Heart right ventricle (tissue), 16 donors: ENCODE results near the gene PLA2G4C. TPM values are rescaled to one million over a fixed set of nuclear protein-coding genes. Genes with fewer than 3 reads are reported as not detected.
"Not testable (repeated sequence)": the region's sequence is repeated elsewhere in the genome, so short reads cannot be mapped to it uniquely, and the experiment has no call there.

ENCODE experiments used
- ATAC-seq, 8 donors: fragments of 200-7000 bp; cut with Tn5 transposase; one replicate each; pipeline ENCODE4 v1.9.1; 2020; ENCODE audit warnings: mild to moderate bottlenecking in 8 of 8, moderate library complexity in 8 of 8, moderate number of reproducible peaks in 1 of 8
- DNase-seq, 2 donors: peaks; one replicate each; pipeline ENCODE4 v3.0.0-alpha.2; 2020
- H3K27ac ChIP-seq, 10 donors: fragments of 200-600 bp; sonication (generic) in 2 of 10; one replicate each; pipeline versions ENCODE4 v1.5.0 to v1.8.0; 2020 to 2022; ENCODE audit warnings: mild to moderate bottlenecking in 3 of 10
- H3K27me3 ChIP-seq, 7 donors: fragments of 200-600 bp; one replicate each; pipeline ENCODE4 v1.8.0; 2021 to 2022; ENCODE audit warnings: mild to moderate bottlenecking in 2 of 7
- H3K36me3 ChIP-seq, 9 donors: fragments of 200-600 bp; sonication (generic) in 1 of 9; one replicate each; pipeline versions ENCODE4 v1.5.0 to v1.8.0; 2020 to 2022; ENCODE audit warnings: mild to moderate bottlenecking in 2 of 9
- H3K4me1 ChIP-seq, 9 donors: fragments of 200-600 bp; sonication (generic) in 1 of 9; one replicate each; pipeline versions ENCODE4 v1.5.0 to v1.8.0; 2020 to 2022; ENCODE audit warnings: mild to moderate bottlenecking in 4 of 9
- H3K4me3 ChIP-seq, 10 donors: fragments of 200-600 bp; sonication (generic) in 2 of 10; one replicate each; pipeline versions ENCODE4 v1.5.0 to v1.8.0; 2020 to 2022; ENCODE audit warnings: mild to moderate bottlenecking in 7 of 10, moderate library complexity in 2 of 10
- H3K9me3 ChIP-seq, 11 donors: fragments of 200-600 bp in 10 of 11; sonication (generic) in 2 of 11; one replicate each; pipeline versions ENCODE4 v1.5.0 to v1.8.0; 2013 to 2022; ENCODE audit warnings: mild to moderate bottlenecking in 2 of 11, control low read depth in 1 of 11, moderate library complexity in 1 of 11
- WGBS, 2 donors: extraction: QIAGEN DNeasy Blood & Tissue Kit; methylation state at CpG; one replicate each; pipeline ENCODE4 v1.1.7; 2013; ENCODE audit warnings: inconsistent platforms in 1 of 2; 5-methylcytosine and 5-hydroxymethylcytosine counted together
- intact Hi-C, 10 donors: fragments of 100-400 bp; cut with DNase I; formaldehyde crosslinking; loops; one replicate each; pipeline versions ENCODE4 v1.11.1 to v1.14.2; 2022
- polyA plus RNA-seq, 2 donors: library from polyadenylated mRNA; stranded (reverse); fragments of 200-250 nt; gene quantifications; one replicate each; pipeline ENCODE4 v1.2.3, GENCODE V29; 2013
- total RNA-seq, 10 donors: library from RNA; stranded (reverse); fragmentation: NEBNext Ultra II Directional in 3 of 10; extraction: Animal tissue kit (Norgen Biotek cat#: 25700) in 3 of 10; gene quantifications; one replicate each; pipeline versions ENCODE4 v1.2.1 to v1.2.4, GENCODE V29; 2021 to 2023
- TF ChIP-seq, protein P1 (sequence below), 9 donors: fragments of 200-600 bp; sonication (generic) in 2 of 9; IDR thresholded peaks; one replicate each; pipeline versions ENCODE4 v1.5.0 to v1.8.0; 2021 to 2022; ENCODE audit warnings: antibody characterized with exemption in 9 of 9, mild to moderate bottlenecking in 5 of 9, moderate library complexity in 1 of 9
- donor health status: Arrhythmogenic right ventricular cardiomyopathy.
- donor health status: ischemic (EF 13 %, LVEDD 7.1; RV severe dilation, severe dysfunction).
- donor health status: healthy with polysubstance abuse.
- donor health status: DM: no; HTN: yes; CAD: no.
- donor health status: DM: no; HTN: no; CAD: no.
- donor health status: ischemic (EF 25% LVEDD 6.9; RV normal size, moderate dysfunction).
- donor health status: ischemic (EF 25% LVEDD 5.7; RV mildly dilated, moderate dysfunction).
- donor health status: healthy.
- donor health status: DM: yes; HTN: yes; CAD: no.
- donor health status: Ischemic cardiomyopathy.
- donor health status: ischemic (EF 35%, LVEDD 5.7; RV mildly dilated, moderate dysfunction).
- donor health status: nonischemic (EF 11% LVEDD 7.7; RV severe dilation, severe dysfunction).
- donor health status: DM: yes; HTN: yes; CAD: no.
- donor health status: PGD.
- donor health status: ischemic (EF 29% LVEDD 5.4; RV normal size, mild dysfunction).
- donor health status: nonischemic (EF 23%, LVEDD 6.1; RV moderate dilation, normal function).

PLA2G4C gene
- total and polyA plus RNA-seq, 12 donors: 15.0 to 71.2 (median 46.3) TPM

DNA sequence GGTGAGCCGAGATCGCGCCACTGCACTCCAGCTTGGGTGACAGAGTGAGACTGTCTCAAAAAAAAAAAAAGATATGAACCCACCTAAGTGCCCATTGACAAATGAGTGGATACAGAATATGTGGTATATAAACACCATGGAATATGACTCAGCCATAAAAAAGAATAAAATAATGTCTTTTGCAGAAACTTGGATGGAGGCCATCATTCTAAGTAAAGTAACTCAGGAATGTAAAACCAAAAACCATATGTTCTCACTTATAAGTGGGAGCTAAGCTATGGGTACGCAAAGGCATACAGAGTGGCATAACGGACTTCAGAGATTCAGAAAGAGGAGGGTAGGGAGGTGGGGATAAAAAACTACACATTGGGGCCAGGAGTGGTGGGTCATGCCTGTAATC is 29.5 kb downstream of the PLA2G4C start:
- no peak overlapping the region for H3K4me3 ChIP-seq
- no peak for DNase-seq
- 91 to 92% methylated on average over 5 of the region's 5 CpGs for WGBS, 2 donors
- TF ChIP-seq, protein P1, sequence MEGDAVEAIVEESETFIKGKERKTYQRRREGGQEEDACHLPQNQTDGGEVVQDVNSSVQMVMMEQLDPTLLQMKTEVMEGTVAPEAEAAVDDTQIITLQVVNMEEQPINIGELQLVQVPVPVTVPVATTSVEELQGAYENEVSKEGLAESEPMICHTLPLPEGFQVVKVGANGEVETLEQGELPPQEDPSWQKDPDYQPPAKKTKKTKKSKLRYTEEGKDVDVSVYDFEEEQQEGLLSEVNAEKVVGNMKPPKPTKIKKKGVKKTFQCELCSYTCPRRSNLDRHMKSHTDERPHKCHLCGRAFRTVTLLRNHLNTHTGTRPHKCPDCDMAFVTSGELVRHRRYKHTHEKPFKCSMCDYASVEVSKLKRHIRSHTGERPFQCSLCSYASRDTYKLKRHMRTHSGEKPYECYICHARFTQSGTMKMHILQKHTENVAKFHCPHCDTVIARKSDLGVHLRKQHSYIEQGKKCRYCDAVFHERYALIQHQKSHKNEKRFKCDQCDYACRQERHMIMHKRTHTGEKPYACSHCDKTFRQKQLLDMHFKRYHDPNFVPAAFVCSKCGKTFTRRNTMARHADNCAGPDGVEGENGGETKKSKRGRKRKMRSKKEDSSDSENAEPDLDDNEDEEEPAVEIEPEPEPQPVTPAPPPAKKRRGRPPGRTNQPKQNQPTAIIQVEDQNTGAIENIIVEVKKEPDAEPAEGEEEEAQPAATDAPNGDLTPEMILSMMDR (IDR thresholded peaks at IDR 0.05): no peak
- no peaks in the 10 kb centered on the region for H3K9me3 ChIP-seq
- no peak overlapping the region for H3K27ac ChIP-seq
- peaks cover 0 to 28% (median 5%) of the 10 kb centered on the region in 9 donors for H3K36me3 ChIP-seq
- ATAC-seq: no peak
- no peaks in the 10 kb centered on the region for H3K27me3 ChIP-seq
- intact Hi-C loops: no loop called here
- H3K4me1 ChIP-seq: no peaks in the 10 kb centered on the region

DNA sequence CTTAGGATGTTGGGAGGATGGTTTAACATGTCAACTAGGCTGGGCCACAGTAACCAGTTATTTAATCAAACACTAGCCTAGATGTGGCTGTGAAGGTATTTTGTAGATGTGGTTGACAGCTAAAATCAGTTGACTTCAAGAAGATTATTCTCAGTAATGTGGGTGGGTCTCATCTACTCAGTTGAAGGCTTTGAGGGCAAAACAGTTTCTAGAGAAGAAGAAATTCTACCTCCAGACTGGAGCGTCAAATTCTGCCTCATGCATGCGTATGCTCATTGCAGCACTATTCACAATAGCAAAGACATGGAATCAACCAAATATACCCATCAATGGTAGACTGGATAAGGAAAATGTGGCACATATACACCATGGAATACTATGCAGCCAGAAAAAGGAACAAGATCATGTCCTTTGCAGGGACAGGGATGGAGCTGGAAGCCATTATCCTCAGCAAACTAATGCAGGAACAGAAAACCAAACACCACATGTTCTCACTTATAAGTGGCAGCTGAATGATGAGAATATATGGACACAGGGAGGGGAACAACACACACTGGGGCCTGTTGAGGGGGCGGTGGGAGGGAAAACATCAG is 40.3 kb downstream of the PLA2G4C start:
- peaks cover 0 to 87% (median 17%) of the 10 kb centered on the region in 9 donors for H3K36me3 ChIP-seq

DNA sequence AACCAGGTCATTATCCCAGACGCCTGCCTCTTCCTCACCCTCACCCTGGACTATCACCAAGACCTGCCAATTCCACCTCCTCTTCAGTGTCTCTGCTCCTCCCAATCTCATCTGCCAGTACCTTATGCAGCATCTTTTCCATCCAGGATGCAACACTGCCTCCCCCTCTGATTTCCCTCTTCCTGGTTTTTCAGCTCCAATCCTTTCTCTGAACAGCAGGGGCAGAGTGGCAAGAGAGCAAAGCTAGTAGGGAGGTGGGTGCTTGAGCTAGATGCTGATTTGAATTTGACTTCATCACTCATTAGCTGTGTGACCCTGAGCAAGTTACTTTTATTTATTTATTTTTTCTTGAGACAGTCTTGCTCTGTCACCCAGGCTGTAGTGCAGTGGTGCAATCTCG is 41.2 kb downstream of the PLA2G4C start:
- H3K36me3 ChIP-seq: peaks cover 0 to 90% (median 19%) of the 10 kb centered on the region in 9 donors
- DNase-seq: no peak
- TF ChIP-seq, protein P1 (IDR thresholded peaks at IDR 0.05): no peak
- ATAC-seq: no peak
- no peak overlapping the region for H3K4me3 ChIP-seq
- H3K27ac ChIP-seq: no peak overlapping the region
- intact Hi-C loops: no loop called here
- no peaks in the 10 kb centered on the region for H3K9me3 ChIP-seq
- 77 to 83% methylated on average over 2 of the region's 2 CpGs for WGBS, 2 donors
- H3K27me3 ChIP-seq: no peaks in the 10 kb centered on the region
- no peaks in the 10 kb centered on the region for H3K4me1 ChIP-seq

More for the DNA sequence above, 40.3 kb downstream of the PLA2G4C start:
- H3K4me3 ChIP-seq, intact Hi-C loops, ATAC-seq, H3K27ac ChIP-seq, H3K27me3 ChIP-seq, DNase-seq, H3K4me1 ChIP-seq, H3K9me3 ChIP-seq: not testable (repeated sequence)
- WGBS, 2 donors: 95 to 98% methylated on average over 3 of the region's 3 CpGs

DNA sequence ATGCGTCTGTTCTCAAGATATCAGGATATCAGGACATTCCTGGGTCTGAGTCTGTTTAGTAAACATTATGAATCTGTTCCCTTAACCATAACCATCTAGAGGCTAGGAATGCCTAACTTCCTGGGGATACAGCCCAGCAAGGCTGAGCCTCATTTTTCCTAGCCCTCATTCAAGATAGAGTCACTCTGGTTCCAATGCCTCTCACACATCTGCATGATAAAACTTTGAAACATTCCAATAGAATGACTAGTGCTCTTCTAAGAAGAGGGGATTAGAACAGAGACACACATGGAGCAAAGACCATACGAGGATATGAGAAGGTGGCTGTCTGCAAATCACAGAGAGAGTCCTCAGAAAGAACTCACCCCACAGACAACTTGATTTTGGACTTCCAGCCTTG is 46.1 kb downstream of the PLA2G4C start:
- Histone ChIP-seq H3K4me3 (no peak overlapping the region), H3K27me3 (no peaks in the 10 kb centered on the region), H3K27ac (no peak overlapping the region), H3K4me1 (no peaks in the 10 kb centered on the region), H3K9me3 (no peaks in the 10 kb centered on the region), H3K36me3 (peaks cover 0 to 92% (median 17%) of the 10 kb centered on the region in 9 donors)
- intact Hi-C loops: no loop called here
- TF ChIP-seq, protein P1 (IDR thresholded peaks at IDR 0.05): no peak
- WGBS, 2 donors: 87 to 90% methylated on average over 2 of the region's 2 CpGs
- no peak for DNase-seq
- no peak for ATAC-seq
